ENCODE results near the gene TRIM40. TPM values are rescaled to one million over a fixed set of nuclear protein-coding genes. Genes with fewer than 3 reads are reported as not detected.

The TRIM40 gene
- total and polyA plus RNA-seq, 3 donors from 2014 or later, result 0.19 to 7.5 (median 0.79) TPM

DNA sequence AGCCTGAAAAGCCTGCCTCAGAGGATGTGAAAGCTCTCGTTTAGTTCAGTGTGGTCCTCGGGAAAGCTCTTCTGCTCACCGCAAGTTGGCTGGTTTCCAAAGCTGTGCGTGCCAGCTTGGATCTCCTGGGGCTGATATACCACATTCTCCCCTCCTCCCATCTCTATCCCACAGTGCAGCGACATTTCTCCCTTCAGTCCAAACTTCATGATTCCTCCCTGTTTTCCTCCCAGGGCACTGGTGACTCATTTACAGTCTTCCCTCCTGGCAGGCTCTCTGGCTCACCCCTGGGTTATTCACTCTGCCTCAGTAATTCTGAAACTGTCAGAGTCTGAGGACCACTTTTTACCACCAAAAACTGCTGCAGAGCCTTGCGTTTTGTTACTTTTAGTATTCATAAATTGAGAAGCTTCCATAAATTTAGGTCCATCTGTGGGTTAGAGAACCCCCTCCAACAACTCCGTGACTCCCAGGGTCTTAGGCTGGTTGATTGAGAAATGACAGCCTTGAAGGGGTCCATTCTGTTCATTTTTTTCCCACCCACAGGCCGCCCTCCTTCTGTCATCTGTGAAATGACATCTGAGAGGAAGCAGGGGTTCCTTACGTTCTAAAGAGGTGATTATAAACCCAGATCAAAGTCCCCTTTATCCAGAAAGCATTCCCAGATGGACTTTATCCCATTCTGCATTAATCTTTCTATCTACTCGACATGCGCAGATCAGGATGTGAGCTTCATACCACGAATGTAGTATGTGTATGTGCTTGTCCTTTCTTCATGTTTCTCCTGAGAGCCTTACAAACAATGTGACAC, 19.0 kb downstream of the TRIM40 start:
- no peaks in the 10 kb centered on the region for H3K36me3 ChIP-seq (ENCODE audit: low read depth, missing control alignments)
- no peak overlapping the region for H3K4me3 ChIP-seq
- TF ChIP-seq, protein P1, sequence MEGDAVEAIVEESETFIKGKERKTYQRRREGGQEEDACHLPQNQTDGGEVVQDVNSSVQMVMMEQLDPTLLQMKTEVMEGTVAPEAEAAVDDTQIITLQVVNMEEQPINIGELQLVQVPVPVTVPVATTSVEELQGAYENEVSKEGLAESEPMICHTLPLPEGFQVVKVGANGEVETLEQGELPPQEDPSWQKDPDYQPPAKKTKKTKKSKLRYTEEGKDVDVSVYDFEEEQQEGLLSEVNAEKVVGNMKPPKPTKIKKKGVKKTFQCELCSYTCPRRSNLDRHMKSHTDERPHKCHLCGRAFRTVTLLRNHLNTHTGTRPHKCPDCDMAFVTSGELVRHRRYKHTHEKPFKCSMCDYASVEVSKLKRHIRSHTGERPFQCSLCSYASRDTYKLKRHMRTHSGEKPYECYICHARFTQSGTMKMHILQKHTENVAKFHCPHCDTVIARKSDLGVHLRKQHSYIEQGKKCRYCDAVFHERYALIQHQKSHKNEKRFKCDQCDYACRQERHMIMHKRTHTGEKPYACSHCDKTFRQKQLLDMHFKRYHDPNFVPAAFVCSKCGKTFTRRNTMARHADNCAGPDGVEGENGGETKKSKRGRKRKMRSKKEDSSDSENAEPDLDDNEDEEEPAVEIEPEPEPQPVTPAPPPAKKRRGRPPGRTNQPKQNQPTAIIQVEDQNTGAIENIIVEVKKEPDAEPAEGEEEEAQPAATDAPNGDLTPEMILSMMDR (IDR thresholded peaks at IDR 0.05), result no peak
- TF ChIP-seq POLR2A (IDR thresholded peaks at IDR 0.05), result no peak
- no peaks in the 10 kb centered on the region for H3K4me1 ChIP-seq
- no peaks in the 10 kb centered on the region for H3K27me3 ChIP-seq
- H3K27ac ChIP-seq, result no peak overlapping the region
- intact Hi-C loops (cut with DNase I; ENCODE audit: low total_unique reads), result no loop called here
- H3K9me3 ChIP-seq, result no peaks in the 10 kb centered on the region
- 59 to 79% methylated on average over 12 of the region's 12 CpGs for WGBS, 2 donors
- no peak for DNase-seq

DNA sequence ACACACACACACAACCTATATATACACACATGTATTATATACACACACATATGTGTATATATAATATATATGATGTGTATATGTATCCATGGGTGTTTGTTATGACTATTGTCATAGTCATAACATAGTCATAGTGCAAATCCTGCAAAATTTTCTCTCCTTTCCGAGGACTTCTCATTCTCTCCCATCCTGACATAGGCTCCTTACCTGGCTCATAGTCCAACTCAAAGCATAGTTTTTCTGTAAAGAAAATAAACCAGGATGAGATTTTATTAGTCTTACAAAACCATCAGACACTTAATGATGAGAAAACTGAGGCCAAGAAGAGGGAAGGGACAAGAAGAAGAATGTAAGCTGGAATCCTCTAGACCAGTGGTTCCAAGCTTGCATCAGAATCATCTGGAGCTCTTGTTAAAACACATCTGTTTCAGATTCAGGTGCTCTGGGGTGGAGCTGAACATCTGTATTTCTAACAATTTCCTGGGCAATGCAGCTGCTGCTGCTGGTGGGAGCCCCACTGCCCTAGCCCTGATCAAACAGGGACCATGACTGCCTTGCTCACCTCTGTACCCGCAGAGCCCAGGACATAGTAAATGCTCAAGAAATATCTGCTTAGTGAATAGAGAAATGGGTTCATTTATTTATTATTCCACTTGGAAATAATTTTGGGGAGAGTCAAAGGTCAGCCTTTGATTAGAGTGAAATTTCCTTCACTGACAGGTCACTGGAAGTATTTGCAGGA, 19.8 kb downstream of the TRIM40 start:
- no peak for DNase-seq
- no peak overlapping the region for H3K4me3 ChIP-seq
- no peaks in the 10 kb centered on the region for H3K9me3 ChIP-seq
- no peaks in the 10 kb centered on the region for H3K27me3 ChIP-seq
- H3K36me3 ChIP-seq (ENCODE audit: low read depth, missing control alignments), result no peaks in the 10 kb centered on the region
- intact Hi-C loops (cut with DNase I; ENCODE audit: low total_unique reads), result no loop called here
- WGBS, 2 donors, result 93 to 95% methylated on average over 2 of the region's 2 CpGs
- no peaks in the 10 kb centered on the region for H3K4me1 ChIP-seq
- TF ChIP-seq POLR2A (IDR thresholded peaks at IDR 0.05), result no peak
- TF ChIP-seq, protein P1 (IDR thresholded peaks at IDR 0.05), result no peak
- H3K27ac ChIP-seq, result no peak overlapping the region

DNA sequence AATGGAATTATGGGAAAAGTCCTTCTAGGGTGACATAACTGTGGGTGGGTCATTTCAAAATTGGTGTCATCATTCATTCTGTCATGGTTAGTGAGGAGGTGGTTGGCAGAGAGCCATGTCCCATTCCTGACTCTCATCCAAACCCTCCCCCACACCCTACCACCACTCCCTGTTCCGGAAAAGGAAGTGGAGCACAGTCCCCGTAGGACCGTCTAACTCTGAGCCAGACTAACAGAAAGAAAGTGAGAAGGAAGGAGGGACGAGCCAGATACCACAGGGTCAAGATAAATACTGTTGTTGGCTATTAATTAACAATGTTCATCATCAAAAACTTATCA, 20.3 kb downstream of the TRIM40 start:
- H3K4me3 ChIP-seq, result no peak overlapping the region
- no peaks in the 10 kb centered on the region for H3K27me3 ChIP-seq
- 27 to 30% methylated on average over 4 of the region's 4 CpGs for WGBS, 2 donors
- intact Hi-C loops (cut with DNase I; ENCODE audit: low total_unique reads), result no loop called here
- TF ChIP-seq POLR2A (IDR thresholded peaks at IDR 0.05), result no peak
- no peak overlapping the region for H3K27ac ChIP-seq
- H3K36me3 ChIP-seq (ENCODE audit: low read depth, missing control alignments), result no peaks in the 10 kb centered on the region
- DNase-seq, result peak; percentile 40
- no peaks in the 10 kb centered on the region for H3K4me1 ChIP-seq
- H3K9me3 ChIP-seq, result no peaks in the 10 kb centered on the region

DNA sequence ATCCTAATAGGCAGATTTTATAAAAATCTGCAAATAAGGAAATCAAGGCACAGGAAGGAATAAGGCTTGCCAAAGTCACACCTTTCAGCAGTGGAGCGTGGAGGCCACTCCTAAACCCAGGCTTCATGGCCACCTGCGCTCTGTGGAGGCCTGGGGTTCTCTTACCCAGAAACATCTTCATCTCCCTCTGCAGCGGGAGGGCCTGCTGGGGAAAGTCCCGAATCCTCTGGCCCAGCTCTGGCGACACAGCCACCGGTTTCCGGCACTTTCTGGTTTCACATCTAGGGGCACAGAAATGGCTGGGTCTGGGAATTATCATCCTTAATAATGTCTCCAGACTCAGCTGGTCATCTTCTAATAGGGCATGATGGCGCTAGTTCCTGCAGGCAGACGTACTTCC, 20.8 kb downstream of the TRIM40 start:
- H3K27ac ChIP-seq, result no peak overlapping the region
- intact Hi-C loops (cut with DNase I; ENCODE audit: low total_unique reads), result no loop called here
- no peaks in the 10 kb centered on the region for H3K9me3 ChIP-seq
- no peak overlapping the region for H3K4me3 ChIP-seq
- H3K27me3 ChIP-seq, result no peaks in the 10 kb centered on the region
- TF ChIP-seq POLR2A (IDR thresholded peaks at IDR 0.05), result no peak
- TF ChIP-seq, protein P1 (IDR thresholded peaks at IDR 0.05), result no peak
- H3K4me1 ChIP-seq, result no peaks in the 10 kb centered on the region
- no peaks in the 10 kb centered on the region for H3K36me3 ChIP-seq (ENCODE audit: low read depth, missing control alignments)
- 90 to 93% methylated on average over 4 to 9 of the region's 9 CpGs for WGBS, 2 donors
- no peak for DNase-seq

DNA sequence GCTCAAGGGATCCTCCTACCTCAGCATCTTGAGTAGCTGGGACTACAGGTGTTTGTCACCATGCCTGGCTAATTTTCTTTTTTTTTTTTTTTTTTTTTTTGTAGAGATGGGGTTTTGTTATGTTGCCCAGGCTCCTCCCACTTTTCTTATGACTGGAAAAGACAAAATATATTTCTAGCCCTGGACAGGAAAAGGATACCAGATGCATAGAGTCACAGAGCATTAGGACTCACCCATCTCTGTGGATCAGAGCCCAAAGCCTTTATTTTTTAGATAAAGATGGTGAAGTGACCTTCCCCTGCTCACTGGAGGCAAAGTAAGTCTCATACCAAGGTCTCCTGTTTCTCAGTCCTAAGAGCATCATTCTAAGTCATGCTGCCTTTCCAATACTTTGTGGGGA, 21.6 kb downstream of the TRIM40 start:
- DNase-seq, result no peak
- intact Hi-C loops (cut with DNase I; ENCODE audit: low total_unique reads), result no loop called here
- no peak overlapping the region for H3K27ac ChIP-seq
- H3K27me3 ChIP-seq, result no peaks in the 10 kb centered on the region
- no peaks in the 10 kb centered on the region for H3K9me3 ChIP-seq
- TF ChIP-seq POLR2A (IDR thresholded peaks at IDR 0.05), result no peak
- TF ChIP-seq, protein P1 (IDR thresholded peaks at IDR 0.05), result no peak
- H3K4me1 ChIP-seq, result no peaks in the 10 kb centered on the region
- no peak overlapping the region for H3K4me3 ChIP-seq
- H3K36me3 ChIP-seq (ENCODE audit: low read depth, missing control alignments), result no peaks in the 10 kb centered on the region
